Bone marrow (tissue), 2 donors: ENCODE results near the gene TNFRSF21.
"Not testable (repeated sequence)": the region's sequence is repeated elsewhere in the genome, so short reads cannot be mapped to it uniquely, and the experiment has no call there.

Source experiments
- DNase-seq, 2 donors: peaks; one replicate each; lab custom pipeline; 2025; lab: John Stamatoyannopoulos, UW

Gene TNFRSF21

GRCh38 chr6:47251396-47251795 lies 58.3 kb downstream of the TNFRSF21 start:
- no peak for DNase-seq

GRCh38 chr6:47250302-47250701 lies 59.4 kb downstream of the TNFRSF21 start:
- DNase-seq: no peak

- no peak for DNase-seq
These were observed 61.3 kb downstream of the TNFRSF21 start for GRCh38 chr6:47248446-47248845.

- peak in 1 of 2 donors; percentile 88 for DNase-seq
These were observed 62.4 kb downstream of the TNFRSF21 start for GRCh38 chr6:47247227-47247797.

GRCh38 chr6:47246551-47246950 lies 63.2 kb downstream of the TNFRSF21 start:
- no peak for DNase-seq

- DNase-seq: peak in 1 of 2 donors; percentile 67
These were observed 63.8 kb downstream of the TNFRSF21 start for GRCh38 chr6:47245745-47246371.

- DNase-seq: peak; percentile 47 to 98
These were observed 67.0 kb downstream of the TNFRSF21 start for GRCh38 chr6:47242483-47243386.

GRCh38 chr6:47241742-47242482 lies 67.8 kb downstream of the TNFRSF21 start:
- DNase-seq: no peak

- DNase-seq: no peak
These were observed 69.3 kb downstream of the TNFRSF21 start for GRCh38 chr6:47240277-47240890.

GRCh38 chr6:47239546-47239945 lies 70.2 kb downstream of the TNFRSF21 start:
- no peak for DNase-seq

GRCh38 chr6:47238456-47238995 lies 71.2 kb downstream of the TNFRSF21 start:
- DNase-seq: no peak

- no peak for DNase-seq
These were observed 72.5 kb downstream of the TNFRSF21 start for GRCh38 chr6:47237196-47237595.

- DNase-seq: peak in 1 of 2 donors; percentile 86
These were observed 73.5 kb downstream of the TNFRSF21 start for GRCh38 chr6:47235964-47236760.

- DNase-seq: no peak
These were observed 74.3 kb downstream of the TNFRSF21 start for GRCh38 chr6:47235421-47235820.

GRCh38 chr6:47234266-47234933 lies 75.3 kb downstream of the TNFRSF21 start:
- no peak for DNase-seq

- DNase-seq: no peak
These were observed 78.6 kb downstream of the TNFRSF21 start for GRCh38 chr6:47231151-47231550.

GRCh38 chr6:47230579-47230978 lies 79.1 kb downstream of the TNFRSF21 start:
- no peak for DNase-seq

- DNase-seq: no peak
These were observed 80.5 kb downstream of the TNFRSF21 start for GRCh38 chr6:47229255-47229654.

- not testable (repeated sequence) for DNase-seq
These were observed 81.6 kb downstream of the TNFRSF21 start for GRCh38 chr6:47228093-47228492.

- not testable (repeated sequence) for DNase-seq
These were observed 86.5 kb downstream of the TNFRSF21 start for GRCh38 chr6:47223251-47223650.
